Activated T-helper 2 cell treated with anti-CD3 and anti-CD28 coated beads, Interferon-gamma antibody, Interleukin-2, Interleukin-4, amounts not matched to agents 10 μg/mL and 5 μg/mL and 100 μg/mL, durations not matched to agents 14 hours and 24 hours and 36 hours (primary cell): ENCODE results near the gene MACF1. TPM values are rescaled to one million over a fixed set of nuclear protein-coding genes. Genes with fewer than 3 reads are reported as not detected.
"Not testable (repeated sequence)": the region's sequence is repeated elsewhere in the genome, so short reads cannot be mapped to it uniquely, and the experiment has no call there.

Experiments used
- DNase-seq: peaks from one replicate; pipeline ENCODE4 v3.0.0; 2021; ENCODE audit warnings: low spot score
- H3K27ac Mint-ChIP-seq: one replicate; pipeline ENCODE4 v1.8.0; 2021; ENCODE audit warnings: mixed read lengths
- H3K27me3 Mint-ChIP-seq: one replicate; pipeline ENCODE4 v1.8.0; 2021; ENCODE audit warnings: low read depth, mixed read lengths
- H3K36me3 Mint-ChIP-seq: one replicate; pipeline ENCODE4 v1.8.0; 2021; ENCODE audit warnings: low read depth, mixed read lengths
- H3K4me1 Mint-ChIP-seq: one replicate; pipeline ENCODE4 v1.8.0; 2021; ENCODE audit warnings: low read depth, mixed read lengths
- H3K4me3 Mint-ChIP-seq: one replicate; pipeline ENCODE4 v1.8.0; 2021; ENCODE audit warnings: low read depth, mild to moderate bottlenecking, moderate library complexity, mixed read lengths
- H3K9me3 Mint-ChIP-seq: one replicate; pipeline ENCODE4 v1.8.0; 2021; ENCODE audit warnings: mixed read lengths
- intact Hi-C: fragments of 100-400 bp; cut with micrococcal nuclease; formaldehyde crosslinking; loops from one replicate; pipeline ENCODE4 v1.15.1; 2023
- total RNA-seq: library from RNA; stranded (reverse); gene quantifications from 2 replicates; pipeline ENCODE4 v1.2.3, GENCODE V29; 2022

The MACF1 gene
- total RNA-seq, 1 donor from 2014 or later, result 212 TPM

GRCh38 chr1:39491146-39491921 lies 286.8 kb downstream of the MACF1 start, which contains the start of gene BMP8A:
Gene BMP8A (plus strand): TSS chr1:39491636. CDS start chr1:39491992, 356 bp downstream.
- Mint-ChIP-seq H3K27ac (no peak within 1 kb of the TSS), H3K4me3 (peak within 1 kb of the TSS; percentile 57), H3K4me1 (no peaks in the 10 kb centered on the region), H3K27me3 (peaks cover 29% of the 10 kb centered on the region), H3K36me3 (peaks cover 6% of the 10 kb centered on the region), H3K9me3 (no peaks in the 10 kb centered on the region)
- peak; percentile 63 for DNase-seq
- intact Hi-C loops, result no loop called here

GRCh38 chr1:39492118-39493042 lies 287.9 kb downstream of the MACF1 start:
- Mint-ChIP-seq H3K4me3 (peak overlapping the region; percentile 52), H3K27me3 (peaks cover 32% of the 10 kb centered on the region)
- H3K4me1 Mint-ChIP-seq, intact Hi-C loops, H3K27ac Mint-ChIP-seq, H3K9me3 Mint-ChIP-seq, DNase-seq, H3K36me3 Mint-ChIP-seq: not testable (repeated sequence)

- H3K4me1 Mint-ChIP-seq, H3K9me3 Mint-ChIP-seq, intact Hi-C loops, H3K36me3 Mint-ChIP-seq, DNase-seq, H3K27ac Mint-ChIP-seq: not testable (repeated sequence)
- peaks cover 32% of the 10 kb centered on the region for H3K27me3 Mint-ChIP-seq
- H3K4me3 Mint-ChIP-seq, result peak overlapping the region; percentile 56
Observed at GRCh38 chr1:39493043-39493810, 288.7 kb downstream of the MACF1 start.

- H3K4me3 Mint-ChIP-seq, result no peak overlapping the region
Observed at GRCh38 chr1:39494671-39495410, 290.3 kb downstream of the MACF1 start.

GRCh38 chr1:39496520-39496919 lies 292.0 kb downstream of the MACF1 start:
- intact Hi-C loops, H3K27ac Mint-ChIP-seq, H3K4me3 Mint-ChIP-seq, H3K9me3 Mint-ChIP-seq, H3K36me3 Mint-ChIP-seq, DNase-seq, H3K4me1 Mint-ChIP-seq: not testable (repeated sequence)
- H3K27me3 Mint-ChIP-seq, result peaks cover 26% of the 10 kb centered on the region

More at GRCh38 chr1:39494671-39495410, 290.3 kb downstream of the MACF1 start:
- Mint-ChIP-seq H3K27me3 (peaks cover 32% of the 10 kb centered on the region), H3K9me3 (no peaks in the 10 kb centered on the region), H3K36me3 (no peaks in the 10 kb centered on the region), H3K27ac (no peak overlapping the region), H3K4me1 (no peaks in the 10 kb centered on the region)
- no peak for DNase-seq
- intact Hi-C loops, result no loop called here

GRCh38 chr1:39497585-39497984 lies 293.1 kb downstream of the MACF1 start:
- no peak for DNase-seq
- intact Hi-C loops, result no loop called here
- Mint-ChIP-seq H3K9me3 (no peaks in the 10 kb centered on the region), H3K4me1 (no peaks in the 10 kb centered on the region), H3K36me3 (no peaks in the 10 kb centered on the region), H3K27ac (no peak overlapping the region), H3K27me3 (peaks cover 25% of the 10 kb centered on the region), H3K4me3 (no peak overlapping the region)

- H3K4me1 Mint-ChIP-seq, H3K9me3 Mint-ChIP-seq, intact Hi-C loops, DNase-seq, H3K36me3 Mint-ChIP-seq, H3K4me3 Mint-ChIP-seq, H3K27ac Mint-ChIP-seq: not testable (repeated sequence)
- peaks cover 19% of the 10 kb centered on the region for H3K27me3 Mint-ChIP-seq
Observed at GRCh38 chr1:39498096-39498710, 293.7 kb downstream of the MACF1 start.

- H3K4me1 Mint-ChIP-seq, DNase-seq, H3K4me3 Mint-ChIP-seq, H3K36me3 Mint-ChIP-seq, H3K27ac Mint-ChIP-seq, intact Hi-C loops, H3K9me3 Mint-ChIP-seq: not testable (repeated sequence)
- H3K27me3 Mint-ChIP-seq, result peaks cover 14% of the 10 kb centered on the region
Observed at GRCh38 chr1:39498821-39499220, 294.3 kb downstream of the MACF1 start.

GRCh38 chr1:39499668-39500067 lies 295.2 kb downstream of the MACF1 start:
- Mint-ChIP-seq H3K27ac (no peak overlapping the region), H3K9me3 (no peaks in the 10 kb centered on the region)

GRCh38 chr1:39500862-39501389 lies 296.4 kb downstream of the MACF1 start:
- no peak overlapping the region for H3K4me3 Mint-ChIP-seq
- no peaks in the 10 kb centered on the region for H3K9me3 Mint-ChIP-seq
- intact Hi-C loops, result no loop called here
- H3K27me3 Mint-ChIP-seq, result peaks cover 6% of the 10 kb centered on the region
- H3K36me3 Mint-ChIP-seq, result no peaks in the 10 kb centered on the region
- no peaks in the 10 kb centered on the region for H3K4me1 Mint-ChIP-seq
- DNase-seq, result no peak
- no peak overlapping the region for H3K27ac Mint-ChIP-seq

More at GRCh38 chr1:39499668-39500067, 295.2 kb downstream of the MACF1 start:
- intact Hi-C loops, result no loop called here
- Mint-ChIP-seq H3K36me3 (no peaks in the 10 kb centered on the region), H3K4me3 (no peak overlapping the region), H3K4me1 (no peaks in the 10 kb centered on the region), H3K27me3 (peaks cover 6% of the 10 kb centered on the region)
- DNase-seq, result no peak

- Mint-ChIP-seq H3K4me3 (no peak overlapping the region), H3K27me3 (peaks cover 3% of the 10 kb centered on the region), H3K27ac (no peak overlapping the region), H3K36me3 (no peaks in the 10 kb centered on the region), H3K9me3 (no peaks in the 10 kb centered on the region), H3K4me1 (no peaks in the 10 kb centered on the region)
- no peak for DNase-seq
- intact Hi-C loops, result no loop called here
Observed at GRCh38 chr1:39501666-39502065, 297.2 kb downstream of the MACF1 start.
